ENCODE results near the gene PTP4A2.
A peak's percentile ranks its signal among the peaks of the same experiment; 100 is the strongest.

Gene PTP4A2

GRCh38 chr1:31938184-31938975 lies at the start of gene PTP4A2:
Gene PTP4A2 (minus strand): TSS chr1:31938368. CDS start chr1:31919065, 19,303 bp downstream.
- no peak for TF ChIP-seq CTCF (IDR thresholded peaks at IDR 0.05)
- H3K36me3 ChIP-seq (ENCODE audit: control insufficient read depth, insufficient read depth, low read length) = no peaks in the 10 kb centered on the region
- peak within 1 kb of the TSS; percentile 85 for H3K4me2 ChIP-seq (ENCODE audit: low read length)
- H2AFZ ChIP-seq = peak within 1 kb of the TSS; percentile 79
- H3K9me3 ChIP-seq (ENCODE audit: control insufficient read depth, low read length) = no peaks in the 10 kb centered on the region
- no peak within 1 kb of the TSS for H3K9ac ChIP-seq
- H3K79me2 ChIP-seq = peaks cover 17% of the 10 kb centered on the region
- peaks cover 6% of the 10 kb centered on the region for H3K4me1 ChIP-seq
- peak within 1 kb of the TSS; percentile 70 for H3K4me3 ChIP-seq (ENCODE audit: low read depth, low read length)
- H3K27ac ChIP-seq = peak within 1 kb of the TSS; percentile 76
- no peaks in the 10 kb centered on the region for H3K27me3 ChIP-seq (ENCODE audit: control insufficient read depth, insufficient read depth, low read length)

GRCh38 chr1:31987135-31987619 lies 49.0 kb upstream of the PTP4A2 start:
- H3K9me3 ChIP-seq (ENCODE audit: control insufficient read depth, low read length) = no peaks in the 10 kb centered on the region
- no peak overlapping the region for H3K4me2 ChIP-seq (ENCODE audit: low read length)
- no peaks in the 10 kb centered on the region for H3K27me3 ChIP-seq (ENCODE audit: control insufficient read depth, insufficient read depth, low read length)
- H3K9ac ChIP-seq = no peak overlapping the region
- H3K36me3 ChIP-seq (ENCODE audit: control insufficient read depth, insufficient read depth, low read length) = no peaks in the 10 kb centered on the region
- H3K27ac ChIP-seq = no peak overlapping the region
- H2AFZ ChIP-seq = no peak overlapping the region
- H3K4me1 ChIP-seq = no peaks in the 10 kb centered on the region
- H3K79me2 ChIP-seq = no peaks in the 10 kb centered on the region
- no peak overlapping the region for H3K4me3 ChIP-seq (ENCODE audit: low read depth, low read length)
- TF ChIP-seq CTCF (IDR thresholded peaks at IDR 0.05) = no peak

GRCh38 chr1:31985430-31985829 lies 47.3 kb upstream of the PTP4A2 start:
- H3K4me2 ChIP-seq (ENCODE audit: low read length) = no peak overlapping the region
- H3K4me3 ChIP-seq (ENCODE audit: low read depth, low read length) = no peak overlapping the region
- no peaks in the 10 kb centered on the region for H3K9me3 ChIP-seq (ENCODE audit: control insufficient read depth, low read length)
- TF ChIP-seq CTCF (IDR thresholded peaks at IDR 0.05) = no peak
- H3K79me2 ChIP-seq = no peaks in the 10 kb centered on the region
- no peak overlapping the region for H3K9ac ChIP-seq
- no peaks in the 10 kb centered on the region for H3K4me1 ChIP-seq
- H3K27ac ChIP-seq = no peak overlapping the region
- no peak overlapping the region for H2AFZ ChIP-seq
- no peaks in the 10 kb centered on the region for H3K36me3 ChIP-seq (ENCODE audit: control insufficient read depth, insufficient read depth, low read length)
- no peaks in the 10 kb centered on the region for H3K27me3 ChIP-seq (ENCODE audit: control insufficient read depth, insufficient read depth, low read length)

- Histone ChIP-seq H3K9ac (no peak overlapping the region), H2AFZ (no peak overlapping the region), H3K36me3 (ENCODE audit: control insufficient read depth, insufficient read depth, low read length) (no peaks in the 10 kb centered on the region), H3K79me2 (no peaks in the 10 kb centered on the region), H3K4me1 (no peaks in the 10 kb centered on the region), H3K27ac (no peak overlapping the region), H3K4me3 (ENCODE audit: low read depth, low read length) (no peak overlapping the region), H3K27me3 (ENCODE audit: control insufficient read depth, insufficient read depth, low read length) (no peaks in the 10 kb centered on the region), H3K4me2 (ENCODE audit: low read length) (no peak overlapping the region), H3K9me3 (ENCODE audit: control insufficient read depth, low read length) (no peaks in the 10 kb centered on the region)
- TF ChIP-seq CTCF (IDR thresholded peaks at IDR 0.05) = no peak
Measured at GRCh38 chr1:31984419-31985347, 46.5 kb upstream of the PTP4A2 start.
